Activated naive CD8-positive, alpha-beta T cell (primary cell): Measurements from ENCODE around the gene LEO1.

Experiments
- H3K27ac Mint-ChIP-seq: one replicate; pipeline ENCODE4 v1.8.0; 2021; ENCODE audit warnings: mixed read lengths
- H3K27me3 Mint-ChIP-seq: one replicate; pipeline ENCODE4 v1.8.0; 2021; ENCODE audit warnings: mixed read lengths
- H3K36me3 Mint-ChIP-seq: one replicate; pipeline ENCODE4 v1.8.0; 2021; ENCODE audit warnings: mixed read lengths
- H3K4me1 Mint-ChIP-seq: one replicate; pipeline ENCODE4 v1.8.0; 2021; ENCODE audit warnings: low read depth, mixed read lengths
- H3K4me3 Mint-ChIP-seq: one replicate; pipeline ENCODE4 v1.8.0; 2021; ENCODE audit warnings: mild to moderate bottlenecking, mixed read lengths
- H3K9me3 Mint-ChIP-seq: one replicate; pipeline ENCODE4 v1.8.0; 2021; ENCODE audit warnings: low read depth, mixed read lengths

The LEO1 gene

DNA sequence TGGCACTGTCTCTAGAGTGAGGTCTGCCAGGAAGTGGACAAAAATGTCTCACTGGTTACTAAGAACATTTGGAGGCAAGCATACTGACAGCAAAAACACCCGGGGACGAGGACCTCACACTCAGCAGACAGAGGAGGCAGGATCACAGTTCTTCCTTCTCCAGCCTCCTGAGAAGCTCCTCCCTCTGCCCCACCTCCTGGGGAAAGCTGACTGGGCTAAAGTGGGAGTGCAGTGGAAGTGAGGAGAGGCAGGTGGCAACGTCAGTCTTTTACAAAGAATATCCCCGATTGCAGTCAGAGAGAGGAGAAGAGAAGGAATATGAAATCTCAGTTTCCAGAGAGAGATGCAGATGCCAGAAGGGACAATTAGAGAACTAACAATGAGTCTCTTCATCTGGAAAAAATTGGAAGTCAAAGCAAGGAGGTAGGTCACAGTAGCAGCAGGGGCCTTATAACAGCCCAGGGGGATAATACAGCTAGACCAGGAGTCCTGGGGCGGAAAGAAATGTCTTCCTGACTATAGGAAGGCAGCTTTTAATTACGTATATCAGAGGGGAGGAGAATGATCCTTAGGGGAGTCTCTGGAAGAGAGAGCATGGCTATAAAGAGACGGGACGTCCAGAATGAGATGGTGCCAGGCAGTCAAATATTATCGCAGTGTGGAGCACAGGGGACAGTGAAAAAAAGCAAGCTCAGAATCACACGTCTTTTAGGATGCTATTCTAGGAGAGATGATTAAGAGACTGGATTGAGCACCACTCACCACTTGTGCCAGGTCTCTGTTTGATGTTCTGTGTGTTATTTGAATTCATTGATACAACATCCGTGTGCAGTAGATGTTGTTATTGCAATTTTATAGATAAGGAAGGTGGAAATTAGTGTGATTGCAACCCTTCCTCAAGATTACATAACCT is 47.2 kb downstream of the LEO1 start:
- H3K4me1 Mint-ChIP-seq = no peaks in the 10 kb centered on the region
- no peaks in the 10 kb centered on the region for H3K9me3 Mint-ChIP-seq
- peaks cover 9% of the 10 kb centered on the region for H3K36me3 Mint-ChIP-seq
- no peak overlapping the region for H3K4me3 Mint-ChIP-seq
- H3K27ac Mint-ChIP-seq = no peak overlapping the region
- H3K27me3 Mint-ChIP-seq = no peaks in the 10 kb centered on the region

DNA sequence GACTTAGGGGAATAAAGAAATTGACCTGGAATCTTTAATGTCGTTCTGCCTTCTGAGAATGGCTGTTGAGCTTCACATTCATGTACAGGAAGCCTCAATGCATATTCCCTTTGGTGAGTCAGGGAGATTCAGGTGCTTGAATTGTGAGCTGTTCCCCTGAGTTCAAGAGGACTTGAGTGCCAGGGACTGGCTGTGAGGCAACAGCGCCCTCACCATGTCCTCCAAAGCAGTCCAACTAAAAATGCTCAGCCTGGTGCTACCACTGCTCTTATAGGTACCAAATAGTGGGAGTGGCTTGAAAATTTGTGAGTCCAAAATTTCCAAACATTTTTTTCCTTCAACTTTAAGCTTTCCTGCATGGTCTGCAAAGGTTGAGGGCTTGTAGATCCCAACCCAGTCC is 54.1 kb downstream of the LEO1 start:
- Mint-ChIP-seq H3K9me3 (no peaks in the 10 kb centered on the region), H3K36me3 (peaks cover 4% of the 10 kb centered on the region), H3K27me3 (no peaks in the 10 kb centered on the region), H3K4me3 (no peak overlapping the region), H3K4me1 (no peaks in the 10 kb centered on the region), H3K27ac (no peak overlapping the region)

DNA sequence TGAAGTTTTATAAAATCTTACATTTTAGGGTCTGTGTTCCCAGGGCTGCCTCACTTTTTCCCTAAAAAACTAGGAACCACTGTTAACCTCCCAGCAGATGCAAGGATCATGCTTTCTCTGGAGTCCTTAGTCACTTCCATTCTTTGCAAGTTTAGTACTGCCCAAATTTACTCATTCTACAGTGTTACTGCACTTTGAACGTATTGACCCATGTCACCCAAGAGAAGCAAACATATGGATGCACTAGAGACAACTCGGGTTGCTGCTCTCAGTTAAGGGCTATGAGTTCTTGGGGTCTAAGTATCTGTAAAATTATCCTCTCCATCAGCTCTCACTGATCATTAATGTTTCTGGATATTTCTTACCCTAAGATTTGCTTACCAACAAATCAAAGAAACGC is 59.0 kb downstream of the LEO1 start:
- Mint-ChIP-seq H3K36me3 (no peaks in the 10 kb centered on the region), H3K4me3 (no peak overlapping the region), H3K9me3 (no peaks in the 10 kb centered on the region), H3K27me3 (no peaks in the 10 kb centered on the region), H3K27ac (no peak overlapping the region), H3K4me1 (no peaks in the 10 kb centered on the region)

DNA sequence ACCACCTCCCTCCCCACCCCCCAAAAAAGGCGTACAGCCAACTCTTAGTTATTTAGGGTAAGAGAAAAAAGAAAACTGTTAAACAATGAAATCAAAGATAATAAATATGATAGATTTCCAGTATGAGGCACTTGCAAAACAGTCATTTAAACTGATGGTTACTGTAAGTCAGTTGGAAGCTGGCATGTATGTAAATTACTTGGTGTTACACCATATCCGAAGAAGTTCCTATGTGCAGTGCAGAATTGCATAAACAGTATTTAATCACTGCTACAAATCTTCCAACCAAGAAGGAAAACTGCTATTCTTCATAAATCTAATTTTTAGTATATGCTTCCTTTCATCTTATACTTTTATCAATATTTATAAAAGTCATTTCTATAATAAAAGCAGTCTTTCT is 62.0 kb downstream of the LEO1 start:
- H3K36me3 Mint-ChIP-seq = no peaks in the 10 kb centered on the region

DNA sequence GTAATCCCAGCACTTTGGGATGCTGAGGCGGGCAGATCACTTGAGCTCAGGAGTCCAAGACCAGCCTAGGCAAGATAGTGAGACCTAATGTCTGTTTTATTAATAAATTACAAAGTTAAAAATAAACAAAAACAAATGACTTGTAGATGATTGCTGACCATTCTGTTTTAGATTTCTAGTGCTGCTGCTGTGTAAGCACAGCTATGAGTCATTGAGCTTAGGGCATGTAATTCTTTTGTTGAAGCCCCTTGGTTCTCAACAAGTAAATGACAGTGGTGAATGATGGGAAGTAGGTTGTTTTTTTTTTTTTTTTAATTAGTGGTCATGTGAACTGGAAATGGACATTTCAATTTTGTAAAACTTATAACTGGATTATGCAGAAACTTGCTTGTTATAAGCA is 63.3 kb downstream of the LEO1 start:
- Mint-ChIP-seq H3K27ac (no peak overlapping the region), H3K36me3 (peaks cover under 1% of the 10 kb centered on the region), H3K9me3 (no peaks in the 10 kb centered on the region), H3K27me3 (no peaks in the 10 kb centered on the region), H3K4me1 (no peaks in the 10 kb centered on the region), H3K4me3 (no peak overlapping the region)

More for the DNA sequence above, 62.0 kb downstream of the LEO1 start:
- H3K27me3 Mint-ChIP-seq = no peaks in the 10 kb centered on the region
- H3K4me3 Mint-ChIP-seq = no peak overlapping the region
- H3K27ac Mint-ChIP-seq = no peak overlapping the region
- no peaks in the 10 kb centered on the region for H3K4me1 Mint-ChIP-seq
- H3K9me3 Mint-ChIP-seq = no peaks in the 10 kb centered on the region

DNA sequence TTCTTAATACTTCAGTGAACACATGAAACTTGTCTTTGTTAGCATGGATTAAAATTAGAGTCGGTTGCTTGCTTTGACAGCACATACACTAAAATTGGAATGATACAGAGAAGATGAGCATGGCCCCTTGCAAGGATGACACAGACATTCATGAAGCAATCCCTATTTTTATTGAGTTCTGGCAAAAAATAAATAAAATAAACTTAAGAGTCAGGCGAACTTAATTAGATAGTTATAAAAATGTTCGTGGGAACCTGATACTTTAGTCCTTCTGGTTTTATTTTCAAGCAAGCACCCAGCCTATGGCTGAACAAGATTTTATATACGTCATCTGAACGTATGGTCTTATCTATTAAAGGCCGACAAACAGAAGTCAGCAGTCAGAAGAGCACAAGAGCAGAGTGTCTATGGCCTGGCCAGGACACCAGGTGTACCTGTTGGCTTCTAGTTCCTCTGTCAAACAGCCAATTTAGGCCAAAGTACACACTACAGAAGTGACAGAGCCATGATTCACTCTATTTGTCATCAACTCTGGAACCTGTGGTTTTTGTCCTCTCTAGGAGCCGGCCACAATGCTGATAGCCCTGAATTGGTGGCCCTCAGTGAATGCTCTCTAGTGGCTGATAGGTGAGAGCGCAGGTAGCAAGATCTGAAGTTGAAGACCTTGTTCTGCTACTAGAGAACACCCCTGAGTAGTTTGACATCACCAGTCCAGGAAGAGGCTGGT is 64.3 kb downstream of the LEO1 start:
- Mint-ChIP-seq H3K9me3 (no peaks in the 10 kb centered on the region), H3K4me3 (no peak overlapping the region), H3K27me3 (no peaks in the 10 kb centered on the region), H3K4me1 (no peaks in the 10 kb centered on the region), H3K36me3 (peaks cover 4% of the 10 kb centered on the region), H3K27ac (no peak overlapping the region)

DNA sequence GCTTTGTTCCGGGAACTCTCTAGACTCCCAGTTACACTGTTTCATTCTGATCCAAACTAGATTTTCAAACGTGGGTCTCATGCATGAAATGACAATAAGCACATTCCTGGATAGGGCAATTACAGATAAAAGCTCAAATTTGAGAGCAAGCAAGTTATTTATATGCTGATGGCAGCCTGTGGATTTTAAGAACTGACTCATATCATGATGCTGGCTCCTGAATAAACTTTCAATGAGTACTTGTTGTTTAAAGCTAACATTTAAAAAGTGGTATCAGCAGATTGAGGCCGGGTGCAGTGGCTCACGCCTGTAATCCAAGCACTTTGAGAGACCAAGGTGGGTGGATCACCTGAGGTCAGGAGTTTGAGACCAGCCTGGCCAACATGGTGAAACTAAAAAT is 66.6 kb downstream of the LEO1 start:
- Mint-ChIP-seq H3K36me3 (peaks cover 13% of the 10 kb centered on the region), H3K4me3 (no peak overlapping the region), H3K9me3 (no peaks in the 10 kb centered on the region), H3K27me3 (no peaks in the 10 kb centered on the region), H3K4me1 (no peaks in the 10 kb centered on the region), H3K27ac (no peak overlapping the region)

DNA sequence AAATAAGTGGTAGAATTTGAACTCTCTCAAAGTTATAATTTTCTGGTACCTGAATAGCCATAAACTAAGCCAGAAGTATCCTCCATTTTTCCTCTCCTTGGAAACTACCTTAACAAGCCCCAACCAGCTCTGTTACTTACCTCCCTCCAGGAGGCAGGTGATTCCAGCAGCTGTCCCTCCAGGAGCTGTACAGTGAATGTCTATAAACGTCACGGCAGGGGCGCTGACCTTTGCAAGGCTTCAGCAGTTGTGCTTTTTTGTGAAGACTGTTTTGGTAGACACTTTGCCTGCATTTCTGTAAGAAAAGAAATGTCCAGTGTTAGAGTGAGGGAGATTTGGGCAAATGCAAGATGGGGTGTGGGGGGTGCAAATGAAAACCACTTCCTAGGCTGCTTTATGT is 67.2 kb downstream of the LEO1 start:
- Mint-ChIP-seq H3K27me3 (no peaks in the 10 kb centered on the region), H3K36me3 (peaks cover 13% of the 10 kb centered on the region), H3K4me1 (no peaks in the 10 kb centered on the region), H3K4me3 (no peak overlapping the region), H3K27ac (no peak overlapping the region), H3K9me3 (no peaks in the 10 kb centered on the region)

DNA sequence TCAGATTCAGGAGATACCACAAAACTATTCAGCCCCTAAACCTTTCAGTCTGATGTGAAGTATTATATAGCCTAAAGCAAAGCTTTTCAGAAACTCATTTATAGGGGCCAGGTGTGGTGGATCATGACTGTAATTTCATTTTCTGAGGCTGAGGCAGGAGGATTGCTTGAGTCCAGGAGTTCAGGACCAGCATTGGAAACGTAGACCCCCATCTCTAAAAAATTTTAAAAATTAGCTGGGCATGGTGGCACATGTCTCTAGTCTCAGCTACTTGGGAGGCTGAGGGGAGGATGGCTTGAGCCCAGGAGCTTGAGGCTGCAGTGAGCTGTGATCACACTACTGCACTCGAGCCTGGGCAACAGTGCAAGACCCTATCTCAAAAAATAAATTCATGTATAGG is 82.1 kb downstream of the LEO1 start:
- H3K27me3 Mint-ChIP-seq = no peaks in the 10 kb centered on the region
- peaks cover 14% of the 10 kb centered on the region for H3K36me3 Mint-ChIP-seq
- no peak overlapping the region for H3K27ac Mint-ChIP-seq
- H3K4me3 Mint-ChIP-seq = no peak overlapping the region
- H3K9me3 Mint-ChIP-seq = no peaks in the 10 kb centered on the region
- H3K4me1 Mint-ChIP-seq = peaks cover 6% of the 10 kb centered on the region

DNA sequence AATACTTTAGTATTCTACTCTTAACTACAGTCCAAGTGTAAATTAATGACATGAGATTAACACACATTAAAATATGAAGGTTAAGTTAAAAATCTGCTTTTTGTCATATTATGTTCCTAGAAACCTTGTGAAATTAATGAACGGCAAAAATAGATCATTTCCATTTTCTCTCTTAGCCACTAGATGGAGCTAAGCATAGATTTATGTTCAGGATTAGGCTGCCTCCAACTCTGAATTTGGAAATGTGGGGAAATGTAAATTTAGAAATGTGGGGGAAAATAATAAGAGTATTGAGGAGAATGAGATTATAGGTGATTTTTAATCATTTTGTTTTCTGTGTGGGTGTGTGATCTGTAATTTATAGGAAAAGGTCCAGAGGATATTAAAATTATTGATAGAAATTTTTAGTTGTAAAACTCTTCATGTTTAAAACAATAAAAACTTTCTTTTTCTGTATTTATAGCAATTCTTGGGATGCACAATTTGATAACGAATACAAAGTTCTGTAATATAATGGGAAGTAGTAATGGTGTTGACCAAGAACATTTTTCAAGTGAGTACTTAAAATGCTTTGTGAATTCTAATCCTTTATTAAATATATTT is 82.9 kb downstream of the LEO1 start:
- Mint-ChIP-seq H3K4me3 (no peak overlapping the region), H3K27ac (no peak overlapping the region), H3K36me3 (peaks cover 11% of the 10 kb centered on the region), H3K27me3 (no peaks in the 10 kb centered on the region), H3K4me1 (peaks cover 8% of the 10 kb centered on the region), H3K9me3 (no peaks in the 10 kb centered on the region)
